HG03280 (cell line): ENCODE results near the gene EML4.
A peak's percentile ranks its signal among the peaks of the same experiment; 100 is the strongest.
"Not testable (repeated sequence)": the region's sequence is repeated elsewhere in the genome, so short reads cannot be mapped to it uniquely, and the experiment has no call there.

ENCODE experiments used
- ATAC-seq: cut with Tn5 transposase; IDR thresholded peaks from one replicate; pipeline ENCODE4 v1.9.1; 2021; ENCODE audit warnings: mild to moderate bottlenecking, moderate library complexity; ENCODE audit not compliant: unreplicated experiment

EML4 gene

GRCh38 chr2:42347518-42347917 is 178.4 kb downstream of the EML4 start:
- ATAC-seq: not testable (repeated sequence)

- no peak for ATAC-seq
These were observed 179.1 kb downstream of the EML4 start for GRCh38 chr2:42348113-42348805.

- ATAC-seq: no peak
These were observed 181.4 kb downstream of the EML4 start for GRCh38 chr2:42350434-42351063.

GRCh38 chr2:42351864-42352263 is 182.7 kb downstream of the EML4 start:
- no peak for ATAC-seq

- no peak for ATAC-seq
These were observed 184.8 kb downstream of the EML4 start for GRCh38 chr2:42353792-42354429.

- no peak for ATAC-seq
These were observed 190.3 kb downstream of the EML4 start for GRCh38 chr2:42359304-42359964.

GRCh38 chr2:42359965-42360483 is 190.9 kb downstream of the EML4 start:
- ATAC-seq: no peak

- no peak for ATAC-seq
These were observed 191.3 kb downstream of the EML4 start for GRCh38 chr2:42360493-42360889.

- peak; percentile 91 for ATAC-seq
These were observed 192.0 kb downstream of the EML4 start, which contains the start of gene COX7A2L for GRCh38 chr2:42360890-42361727. TSS of gene COX7A2L (minus strand) at chr2:42361217. CDS start at chr2:42361161, 56 bp downstream.

GRCh38 chr2:42361728-42362283 is 192.7 kb downstream of the EML4 start:
- peak; percentile 2 for ATAC-seq

- ATAC-seq: no peak
These were observed 194.3 kb downstream of the EML4 start for GRCh38 chr2:42363413-42363812.

- no peak for ATAC-seq
These were observed 195.5 kb downstream of the EML4 start for GRCh38 chr2:42364658-42365057.

GRCh38 chr2:42366411-42366810 is 197.3 kb downstream of the EML4 start:
- ATAC-seq: no peak

GRCh38 chr2:42367835-42368234 is 198.7 kb downstream of the EML4 start:
- ATAC-seq: no peak

GRCh38 chr2:42368817-42369531 is 199.8 kb downstream of the EML4 start:
- no peak for ATAC-seq

GRCh38 chr2:42369532-42370229 is 200.5 kb downstream of the EML4 start:
- ATAC-seq: no peak

- ATAC-seq: no peak
These were observed 202.7 kb downstream of the EML4 start for GRCh38 chr2:42371611-42372473.
